ENCODE measurements around the gene IL36G.

IL36G gene

DNA sequence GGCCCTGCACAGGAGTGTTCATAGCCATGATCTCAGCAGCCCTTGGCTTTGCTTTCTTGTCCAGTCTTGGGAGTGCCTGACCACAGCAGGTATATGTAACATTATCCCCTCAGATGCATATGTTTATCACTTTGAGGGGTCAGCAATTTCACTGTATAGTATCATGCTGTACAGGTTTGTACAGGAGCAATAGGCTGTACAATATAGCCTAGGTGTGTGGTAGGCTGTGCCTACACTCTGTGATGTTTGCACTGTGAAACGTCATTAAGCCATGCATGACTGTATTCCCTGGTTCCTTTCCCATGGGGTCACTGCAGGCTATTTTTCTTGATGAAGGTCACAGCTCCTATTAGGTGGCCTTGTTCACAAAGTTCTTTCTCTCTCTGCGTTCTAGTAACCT, 4.7 kb upstream of the IL36G start:
- DNase-seq, result no peak

DNA sequence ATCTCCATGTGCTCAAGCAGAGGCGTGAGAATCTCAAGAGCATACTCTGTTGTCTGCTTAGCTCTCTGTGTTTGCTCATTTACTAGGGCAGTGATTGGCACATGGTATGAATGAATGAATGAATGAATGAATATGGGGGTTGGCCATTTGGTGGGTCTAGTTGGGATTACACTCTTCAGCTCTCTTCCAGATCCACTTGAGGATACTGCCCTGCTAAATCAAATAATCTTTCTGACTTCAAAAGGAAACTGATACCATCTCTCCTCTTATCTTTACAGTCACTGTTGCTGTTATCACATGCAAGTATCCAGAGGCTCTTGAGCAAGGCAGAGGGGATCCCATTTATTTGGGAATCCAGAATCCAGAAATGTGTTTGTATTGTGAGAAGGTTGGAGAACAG, 1.9 kb downstream of the IL36G start:
- no peak for DNase-seq

DNA sequence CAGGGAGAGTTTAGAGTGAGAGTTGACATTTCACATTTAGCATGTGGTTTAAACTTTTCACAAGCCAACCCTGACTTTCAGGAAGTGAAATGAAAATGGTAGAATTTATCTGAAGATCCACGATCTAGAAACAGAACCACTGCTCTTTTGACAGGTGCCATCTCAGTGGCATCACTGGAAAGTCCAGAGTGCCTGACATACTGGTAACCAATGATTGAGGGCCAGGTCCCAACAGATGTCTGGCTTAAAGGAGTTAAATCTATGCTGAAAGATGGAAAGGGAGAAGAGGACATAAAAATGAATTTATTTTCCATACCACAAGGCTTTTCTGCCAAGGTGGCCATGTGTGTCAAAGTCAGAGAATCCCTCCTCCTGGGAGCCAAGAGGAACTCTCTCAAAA, 2.7 kb downstream of the IL36G start:
- DNase-seq, result peak in 1 of 3 donors; percentile 19

DNA sequence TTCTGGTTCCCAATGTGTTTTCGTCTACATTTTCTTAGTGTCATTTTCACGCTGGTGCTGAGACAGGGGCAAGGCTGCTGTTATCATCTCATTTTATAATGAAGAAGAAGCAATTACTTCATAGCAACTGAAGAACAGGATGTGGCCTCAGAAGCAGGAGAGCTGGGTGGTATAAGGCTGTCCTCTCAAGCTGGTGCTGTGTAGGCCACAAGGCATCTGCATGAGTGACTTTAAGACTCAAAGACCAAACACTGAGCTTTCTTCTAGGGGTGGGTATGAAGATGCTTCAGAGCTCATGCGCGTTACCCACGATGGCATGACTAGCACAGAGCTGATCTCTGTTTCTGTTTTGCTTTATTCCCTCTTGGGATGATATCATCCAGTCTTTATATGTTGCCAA, 7.3 kb downstream of the IL36G start:
- DNase-seq, result peak in 1 of 3 donors; percentile 8

DNA sequence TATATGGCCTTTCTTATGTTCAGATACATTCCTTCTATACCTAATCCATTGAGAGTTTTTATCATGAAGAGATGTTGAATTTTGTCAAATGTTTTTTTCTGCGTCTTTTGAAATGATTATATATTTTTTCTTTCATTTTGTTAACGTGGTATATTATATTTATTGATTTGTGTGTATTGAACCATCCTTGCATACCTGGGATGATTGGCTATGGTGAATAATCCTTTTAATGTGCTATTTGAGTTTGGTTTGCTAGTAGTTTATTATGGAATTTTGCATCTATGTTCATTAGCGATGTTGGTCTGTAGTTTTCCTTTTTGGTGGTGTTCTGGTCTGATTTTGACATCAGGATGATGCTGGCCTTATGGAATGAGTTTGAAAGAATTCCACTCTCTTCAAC, 11.8 kb downstream of the IL36G start:
- no peak for DNase-seq

DNA sequence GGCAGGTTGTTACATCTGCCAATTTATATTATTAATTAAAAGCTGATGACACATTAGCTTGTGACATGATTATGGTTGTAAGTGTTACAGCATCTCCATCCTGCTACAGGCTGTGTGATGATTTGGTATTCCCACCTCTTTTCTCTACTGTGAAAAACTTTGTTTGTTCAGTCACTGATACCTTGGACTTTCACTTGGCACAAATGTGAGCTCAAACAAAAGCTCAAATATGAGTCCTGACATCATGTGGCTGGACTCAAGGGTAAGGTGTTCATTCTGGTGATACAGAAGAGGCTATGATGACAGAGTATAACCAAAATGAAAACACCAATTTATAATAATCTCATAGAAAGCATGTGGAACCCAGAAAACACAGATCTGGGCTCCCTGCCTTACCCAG, 16.0 kb downstream of the IL36G start:
- no peak for DNase-seq

DNA sequence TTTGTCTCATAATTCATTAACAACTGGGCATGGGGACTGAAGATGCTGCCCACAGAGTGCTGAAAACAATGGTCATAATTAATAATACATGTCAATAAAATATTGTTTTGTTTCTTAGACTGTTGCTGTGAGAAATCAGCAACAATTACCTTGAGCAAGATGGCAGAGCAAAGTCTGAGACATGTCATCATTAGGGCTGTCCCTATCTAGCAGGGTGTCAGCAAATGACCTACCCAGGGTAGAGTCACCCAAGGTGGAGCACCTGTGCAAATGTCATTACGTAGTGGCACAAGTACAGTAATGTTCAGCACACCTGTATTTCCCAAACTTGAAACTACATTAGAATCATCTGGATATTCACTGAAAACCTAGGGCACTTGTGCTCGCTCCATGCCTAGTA, 16.8 kb downstream of the IL36G start:
- no peak for DNase-seq

DNA sequence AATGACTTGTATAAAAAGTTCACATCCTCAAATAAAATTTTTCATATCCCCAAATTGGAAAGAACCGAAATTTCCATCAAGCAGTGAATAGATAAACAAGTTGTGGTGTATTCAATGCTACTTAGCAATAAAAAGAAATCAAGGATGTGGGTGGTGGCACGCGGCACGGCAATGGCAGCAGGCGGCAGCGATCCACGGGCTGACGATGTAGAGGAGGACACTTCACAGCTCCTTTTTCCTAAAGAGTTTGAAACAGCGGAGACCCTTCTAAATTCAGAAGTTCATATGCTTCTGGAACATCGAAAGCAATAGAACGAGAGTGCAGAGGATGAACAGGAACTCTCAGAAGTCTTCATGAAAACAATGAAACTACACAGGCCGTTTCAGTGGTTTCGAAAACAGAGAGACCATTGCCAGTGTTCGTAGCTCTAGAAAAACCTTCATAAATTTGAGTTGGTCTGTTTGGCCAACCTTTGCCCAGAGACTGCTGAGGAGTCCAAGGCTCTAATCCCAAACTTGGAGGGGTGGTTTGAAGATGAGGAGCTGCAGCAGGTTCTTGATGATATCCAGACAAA, 17.6 kb downstream of the IL36G start:
- DNase-seq, result no peak

DNA sequence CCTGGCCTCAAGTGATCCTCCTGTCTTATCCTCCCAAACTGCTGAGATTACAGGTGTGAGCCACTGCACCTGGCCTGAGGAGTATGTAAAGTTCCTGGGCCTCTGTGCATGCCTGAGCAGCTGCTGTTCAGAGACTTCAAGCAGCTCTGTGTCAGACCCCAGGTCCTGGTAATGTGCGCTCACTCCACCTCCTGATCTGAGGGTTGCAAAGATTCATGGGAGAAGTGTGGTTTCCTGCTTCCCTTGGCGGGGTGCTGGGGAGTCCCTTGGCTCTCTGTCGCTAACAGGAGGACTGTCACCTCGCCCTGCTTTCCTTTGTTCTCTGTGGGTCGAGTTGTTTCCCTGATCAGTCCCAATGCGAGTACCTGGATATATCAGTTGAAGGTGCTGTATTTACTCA, 18.8 kb downstream of the IL36G start:
- no peak for DNase-seq

DNA sequence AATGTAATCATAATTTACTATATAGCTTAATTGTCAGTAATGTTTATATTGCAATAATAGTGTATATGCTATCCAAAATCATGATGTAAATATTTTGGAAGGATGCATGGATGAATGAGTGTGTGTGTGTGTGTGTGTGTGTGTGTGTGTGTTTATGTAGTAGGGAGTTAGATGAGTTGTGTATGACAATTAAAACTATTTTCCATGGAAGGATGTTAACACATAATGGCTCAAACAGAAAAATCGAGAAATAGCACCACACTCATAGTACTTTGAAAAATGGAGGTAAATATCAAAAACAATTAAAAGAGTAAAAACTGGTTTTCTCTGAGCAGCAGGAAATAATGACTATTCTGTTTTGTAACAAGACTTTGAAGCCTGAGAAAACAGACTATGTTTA, 19.3 kb downstream of the IL36G start:
- DNase-seq, result no peak

DNA sequence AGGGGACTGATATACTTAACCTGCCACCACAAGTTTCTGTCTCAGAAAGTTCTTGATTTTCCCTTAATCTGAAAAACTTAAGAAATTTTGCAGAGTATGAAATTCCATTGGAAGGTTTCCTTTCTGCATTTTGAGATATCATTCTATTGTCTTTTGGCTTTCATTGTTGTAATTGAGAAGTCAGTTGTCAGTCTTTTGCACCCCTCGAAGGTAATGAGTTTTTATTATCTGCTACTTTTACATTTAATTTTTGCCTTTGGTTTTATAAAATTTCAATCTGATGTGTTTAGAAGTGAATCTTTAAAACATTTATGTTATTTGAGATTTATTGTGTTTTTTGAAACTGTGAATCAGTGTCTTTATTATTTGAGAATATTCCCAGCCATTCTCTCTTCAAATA, 22.6 kb downstream of the IL36G start:
- no peak for DNase-seq

DNA sequence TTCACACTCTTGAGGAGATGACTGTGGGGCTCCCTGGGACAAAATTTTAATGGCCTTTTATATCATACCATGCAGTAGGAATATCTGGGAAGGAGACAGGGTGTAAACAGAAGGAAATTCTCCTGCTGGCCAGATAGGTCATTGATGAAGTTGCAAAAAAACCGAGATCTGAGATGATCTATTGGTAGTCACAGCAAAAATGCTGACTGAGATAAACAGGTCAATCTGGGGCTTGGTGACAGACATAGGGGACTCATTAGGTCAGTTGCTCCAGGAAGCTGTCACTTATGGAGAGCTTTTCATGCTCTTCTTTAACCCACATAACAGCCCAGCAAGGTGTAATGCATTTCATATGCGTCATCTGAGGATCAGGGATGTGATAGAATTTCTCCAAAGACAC, 24.9 kb downstream of the IL36G start:
- no peak for DNase-seq

DNA sequence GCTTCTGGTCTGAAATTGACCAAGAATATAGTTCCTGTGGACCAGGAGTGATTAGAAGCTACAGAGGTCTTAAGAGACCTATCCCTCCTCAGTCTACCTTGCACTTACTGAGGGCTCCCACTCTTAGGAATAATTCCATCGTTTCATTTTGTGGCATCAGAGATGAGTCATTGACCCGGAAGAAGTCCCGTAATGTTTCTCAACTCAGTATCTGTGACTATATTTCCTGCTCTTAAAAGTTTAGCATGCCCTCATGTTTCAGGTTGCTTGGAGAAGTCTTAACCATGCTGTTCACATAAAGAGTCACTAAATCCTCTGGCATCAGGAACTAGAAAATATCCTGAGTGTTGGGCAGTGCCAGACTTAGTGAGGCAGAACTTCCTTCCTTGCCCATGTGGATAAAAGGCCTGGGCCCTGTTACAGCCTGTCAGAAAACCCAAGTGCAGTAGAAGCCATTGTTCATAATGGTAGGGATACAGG, 27.3 kb downstream of the IL36G start, which contains the start of gene IL36A:
TSS of gene IL36A (plus strand) at position 430 of the 480 bp plus-strand sequence. CDS start 413 bp downstream, outside the sequence.
- DNase-seq, result peak in 2 of 3 donors; percentile 26 to 31

DNA sequence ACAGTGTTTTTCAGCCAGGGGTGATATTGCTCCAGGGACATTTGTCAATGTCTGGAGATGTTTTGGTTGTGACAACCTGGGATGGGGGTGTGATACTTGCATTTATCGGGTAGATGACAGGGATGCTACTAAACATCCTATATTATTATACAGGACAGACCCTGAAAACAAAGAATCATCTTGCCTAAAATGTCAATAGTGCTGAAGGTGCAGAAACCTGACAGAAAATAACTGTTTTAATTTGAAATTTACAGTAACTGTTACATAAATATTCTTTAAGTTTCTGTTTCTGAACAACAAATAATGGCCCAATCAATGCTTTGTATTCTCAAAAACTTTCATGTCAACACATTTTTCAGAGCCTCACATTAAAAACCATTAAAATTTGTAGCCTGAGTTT, 29.4 kb downstream of the IL36G start:
- no peak for DNase-seq

DNA sequence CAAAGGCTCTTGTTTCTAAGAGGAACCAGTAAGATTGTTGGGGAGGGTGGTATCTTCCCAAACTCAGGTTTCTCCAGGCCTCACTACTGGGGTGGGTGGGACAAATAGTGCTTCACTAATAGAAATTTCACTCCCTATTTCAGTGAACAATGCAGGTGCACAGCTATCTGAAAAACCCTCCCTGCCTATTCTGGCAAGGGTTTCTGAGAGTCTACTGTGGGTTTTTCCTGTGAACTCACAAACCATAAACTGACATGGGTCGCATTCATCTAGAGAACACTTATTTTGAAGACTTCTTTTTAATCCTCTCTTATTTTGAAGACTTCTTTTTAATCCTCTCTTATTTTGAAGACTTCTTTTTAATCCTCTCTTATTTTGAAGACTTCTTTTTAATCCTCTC, 31.8 kb downstream of the IL36G start:
- DNase-seq, result no peak

DNA sequence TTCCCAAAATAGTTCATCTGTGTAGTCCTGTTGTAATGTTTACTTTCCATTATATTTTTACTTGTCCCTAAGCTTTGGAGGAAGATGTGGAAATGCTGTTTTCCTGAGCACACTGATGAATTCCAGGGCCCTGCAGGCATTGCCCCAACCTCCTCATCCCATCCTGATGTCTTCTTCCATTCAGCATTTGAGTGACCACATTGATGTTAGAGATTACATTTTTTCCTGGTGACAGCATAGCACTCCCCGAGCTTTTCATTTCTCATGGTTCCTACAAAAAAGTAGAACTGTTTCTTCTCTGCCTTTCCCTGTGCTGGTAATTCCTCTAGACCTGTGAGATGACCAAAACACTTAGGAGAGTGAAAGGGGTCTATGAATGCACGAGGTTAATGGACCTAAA, 32.3 kb downstream of the IL36G start:
- no peak for DNase-seq

DNA sequence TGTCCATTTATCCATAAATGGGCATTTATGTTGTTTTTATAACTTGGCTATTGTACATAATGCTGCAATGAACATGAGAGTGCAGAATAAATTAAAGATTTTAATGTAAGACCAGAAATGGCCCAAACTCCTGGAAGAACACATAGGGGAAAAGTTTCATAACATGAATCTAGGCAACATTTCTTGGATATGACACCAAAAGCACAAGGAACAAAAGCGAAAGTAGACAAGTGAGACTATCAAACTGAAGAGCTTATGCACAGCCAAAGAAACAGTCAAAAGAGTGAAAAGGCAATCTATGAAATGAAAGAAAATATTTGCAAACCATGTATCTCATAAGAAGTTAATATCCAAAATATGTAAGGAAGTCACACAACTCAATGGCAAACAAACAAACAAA, 33.3 kb downstream of the IL36G start:
- no peak for DNase-seq

DNA sequence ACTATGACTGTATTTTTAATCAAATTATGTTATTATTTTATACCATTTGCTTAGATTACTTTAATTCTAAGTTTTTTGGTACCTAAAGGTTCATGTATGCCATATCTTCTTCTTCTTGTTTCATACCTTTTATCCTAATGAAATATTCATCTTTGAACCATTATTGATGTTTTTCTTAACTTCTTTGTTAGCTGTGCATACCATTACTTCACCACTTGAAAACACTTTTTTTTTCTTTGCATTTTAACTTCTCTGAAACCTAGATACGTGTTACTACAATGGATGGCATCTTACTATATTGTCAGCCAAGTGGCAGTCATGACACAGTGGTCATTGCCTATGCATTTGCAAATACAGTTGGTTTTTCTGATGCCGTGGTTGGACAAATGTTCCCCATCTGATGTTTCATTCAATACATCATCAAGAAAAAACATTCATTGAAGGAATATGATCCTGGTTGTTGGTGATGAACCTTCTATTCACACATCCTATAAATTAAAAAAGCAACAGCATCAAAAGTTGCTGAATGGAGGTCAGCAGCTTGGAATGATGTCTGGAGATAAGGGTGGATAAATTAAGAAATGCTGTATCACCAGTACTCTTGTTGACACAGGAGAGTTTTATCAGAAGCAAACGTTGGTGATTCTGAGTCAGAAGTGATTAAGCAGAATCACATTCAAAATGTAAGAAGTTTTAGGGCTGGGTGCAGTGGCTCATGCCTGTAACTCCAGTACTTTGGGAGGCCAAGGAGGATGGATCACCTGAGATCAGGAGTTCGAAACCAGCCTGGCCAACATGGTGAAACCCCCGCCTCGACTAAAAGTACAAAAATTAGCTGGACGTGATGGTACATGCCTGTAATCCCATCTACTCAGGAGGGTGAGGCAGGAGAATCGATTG, 34.9 kb downstream of the IL36G start:
- DNase-seq, result no peak

DNA sequence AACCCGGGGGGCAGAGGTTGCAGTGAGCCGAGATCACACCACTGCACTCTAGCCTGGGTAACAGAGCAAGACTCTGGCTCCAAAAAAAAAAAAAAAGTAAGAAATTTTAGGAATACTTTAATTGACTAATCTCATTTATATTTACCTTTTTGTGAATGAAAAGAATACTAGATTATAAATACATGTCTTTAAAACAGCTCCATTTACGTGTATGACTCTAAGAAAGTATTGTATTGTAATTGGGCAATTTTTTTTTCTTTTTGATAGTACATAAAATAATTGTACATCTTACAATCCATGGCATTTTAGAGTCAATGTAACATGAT, 35.5 kb downstream of the IL36G start:
- no peak for DNase-seq

DNA sequence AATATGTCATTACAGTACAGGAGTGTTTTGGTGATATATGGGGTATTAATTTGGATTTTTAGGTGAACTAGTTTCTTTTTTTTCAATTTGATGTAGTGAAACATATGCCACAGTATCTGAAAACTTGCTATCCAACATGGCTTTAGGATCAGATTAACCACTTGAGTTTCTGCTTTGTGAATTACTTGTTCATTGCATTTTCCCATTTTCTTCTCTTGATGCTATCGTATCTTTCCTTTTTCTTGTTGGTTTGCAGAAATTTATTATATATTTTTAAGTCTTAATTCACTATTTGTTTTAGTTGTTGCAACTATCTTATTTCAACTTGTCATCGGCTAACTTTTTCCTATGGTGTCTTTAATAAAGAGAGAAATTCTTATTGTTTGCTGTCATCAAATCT, 36.3 kb downstream of the IL36G start:
- no peak for DNase-seq

DNA sequence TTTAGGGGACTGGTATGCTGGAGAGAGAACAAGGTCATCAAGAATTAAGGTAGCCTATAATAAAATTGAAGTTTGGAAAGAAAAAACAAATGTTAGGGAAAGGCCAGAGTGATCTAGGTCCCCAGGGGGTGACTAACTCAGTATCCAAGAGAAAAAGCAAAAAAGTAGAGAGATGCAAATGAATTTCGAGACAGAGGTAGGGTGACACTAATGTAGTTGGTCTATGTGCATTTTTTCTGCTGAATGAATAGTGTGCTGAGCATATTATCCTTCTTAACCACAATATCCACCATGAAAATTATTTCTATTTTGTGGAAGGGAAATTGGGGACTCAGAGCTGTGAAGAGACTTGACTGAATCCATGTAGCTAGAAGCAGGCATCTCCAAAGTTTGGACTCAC, 37.2 kb downstream of the IL36G start:
- DNase-seq, result no peak

DNA sequence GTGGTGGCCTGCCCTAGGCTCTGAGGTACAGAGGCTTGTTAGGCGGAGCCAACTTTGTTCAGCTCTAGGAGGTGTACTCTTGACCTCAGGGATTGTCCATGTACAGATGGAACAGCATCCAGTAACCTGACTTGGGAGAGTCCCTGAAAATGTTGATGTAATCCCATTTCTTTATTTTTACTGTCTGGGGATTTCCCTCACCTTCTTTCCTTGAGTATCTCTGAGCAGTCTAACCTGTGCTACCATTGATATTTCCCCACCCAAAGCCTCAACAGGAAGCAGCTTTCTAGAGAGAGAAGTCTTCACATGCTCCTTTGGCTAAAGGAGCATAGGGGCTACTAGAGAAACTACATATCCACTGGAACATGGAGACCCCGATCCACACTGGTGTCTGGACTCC, 37.8 kb downstream of the IL36G start:
- DNase-seq, result no peak

DNA sequence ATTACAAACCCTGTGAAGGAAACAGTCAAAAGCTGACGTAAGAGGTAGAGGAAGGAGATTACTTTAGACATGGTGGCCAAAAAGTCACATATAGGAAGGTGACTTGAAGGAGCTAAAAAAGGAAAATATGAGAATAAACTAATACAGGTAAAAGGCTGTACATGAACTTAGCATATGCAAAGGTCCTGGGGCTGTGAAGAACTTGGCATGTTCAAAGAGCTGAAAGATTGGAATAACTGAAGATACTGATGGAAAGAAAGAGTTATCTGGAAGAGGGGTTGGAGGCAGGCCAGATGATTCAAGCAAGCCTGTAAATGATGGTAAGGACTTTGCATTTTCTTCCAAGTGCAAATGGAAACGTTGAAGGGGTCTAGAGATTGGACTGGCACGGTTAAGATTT, 40.7 kb downstream of the IL36G start:
- no peak for DNase-seq

DNA sequence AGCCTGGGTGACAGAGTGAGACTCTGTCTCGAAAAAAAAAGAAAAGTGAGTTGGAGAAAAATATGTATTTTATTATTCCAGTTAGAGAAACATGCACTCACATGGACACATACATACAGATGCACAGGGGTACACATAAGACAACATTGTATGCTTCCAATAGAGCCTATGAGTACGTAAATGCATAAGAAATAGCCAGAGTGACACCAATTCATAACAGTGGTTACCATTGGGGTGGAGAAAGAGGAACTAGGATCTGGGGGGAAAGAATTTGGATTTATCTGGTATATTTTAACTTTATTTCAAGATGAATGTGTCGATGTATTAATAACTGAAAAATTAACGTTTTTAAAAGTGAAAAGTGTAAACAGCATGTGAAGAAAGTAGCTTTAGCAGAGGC, 43.5 kb downstream of the IL36G start:
- DNase-seq, result no peak

DNA sequence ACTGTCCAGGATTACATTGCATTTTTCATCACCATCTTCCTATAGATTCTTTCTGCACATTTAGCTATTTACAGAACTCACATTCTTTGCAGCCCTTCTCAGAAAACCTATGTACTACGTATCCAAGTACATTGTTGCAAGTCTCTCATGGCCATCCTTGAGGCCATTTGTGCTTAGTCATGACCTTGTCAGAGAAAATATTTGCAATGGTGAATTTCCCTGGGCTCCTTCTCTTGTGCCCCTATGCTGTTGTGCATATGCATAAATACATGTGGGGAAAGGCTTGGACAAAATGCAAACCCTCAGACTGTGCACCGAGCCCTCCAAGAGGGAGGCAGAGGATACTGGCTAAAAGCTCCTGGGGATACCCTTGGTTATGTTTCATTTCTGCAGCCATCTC, 47.0 kb downstream of the IL36G start:
- no peak for DNase-seq

Measured in suppressor macrophage treated with lipopolysaccharide for 1 hour (primary cell).